BJ (cell line): ENCODE data around the gene ATRIP. TPM values are rescaled to one million over a fixed set of nuclear protein-coding genes. Genes with fewer than 3 reads are reported as not detected.

Source experiments
- CTCF ChIA-PET: fragments of 350-600 bp; formaldehyde crosslinking; extraction: SDS; loops from one replicate; lab custom pipeline; 2021; ENCODE audit warnings: antibody characterized with exemption, inconsistent platforms; lab: Yijun Ruan, JAX
- POLR2A ChIA-PET: fragments of 300-600 bp; sonication (Branson Sonifier 250); formaldehyde crosslinking; extraction: SDS; loops from one replicate; lab custom pipeline; 2021; ENCODE audit warnings: antibody characterized with exemption; lab: Charles Lee
- DNase-seq: peaks from one replicate; pipeline ENCODE4 v3.0.0-alpha.2; 2011; ENCODE audit warnings: low read depth
- H3K27me3 ChIP-seq: 2 replicates; pipeline ENCODE4 v1.6.0; 2011; ENCODE audit warnings: low read length; ENCODE audit not compliant: control insufficient read depth, insufficient read depth
- H3K36me3 ChIP-seq: 2 replicates; pipeline ENCODE4 v1.5.1; 2011; ENCODE audit warnings: low read length; ENCODE audit not compliant: control insufficient read depth, insufficient read depth
- H3K4me3 ChIP-seq: 2 replicates; pipeline ENCODE4 v1.5.1; 2011; ENCODE audit warnings: low read depth, mild to moderate bottlenecking, control low read depth, low read length
- polyA plus RNA-seq: library from polyadenylated mRNA; depleted of rRNA; stranded (reverse); fragments of >200 nt; gene quantifications from 2 replicates; pipeline ENCODE4 v1.2.3, GENCODE V29; 2011
- TF ChIP-seq, protein P1 (sequence below): IDR thresholded peaks from 2 replicates; pipeline ENCODE4 v1.5.1; 2011; ENCODE audit warnings: low read depth, mild to moderate bottlenecking, control low read depth, inconsistent platforms, low read length, moderate library complexity; ENCODE audit not compliant: insufficient read depth

ATRIP gene
- polyA plus RNA-seq, 1 experiment, result 7.9 TPM

DNA sequence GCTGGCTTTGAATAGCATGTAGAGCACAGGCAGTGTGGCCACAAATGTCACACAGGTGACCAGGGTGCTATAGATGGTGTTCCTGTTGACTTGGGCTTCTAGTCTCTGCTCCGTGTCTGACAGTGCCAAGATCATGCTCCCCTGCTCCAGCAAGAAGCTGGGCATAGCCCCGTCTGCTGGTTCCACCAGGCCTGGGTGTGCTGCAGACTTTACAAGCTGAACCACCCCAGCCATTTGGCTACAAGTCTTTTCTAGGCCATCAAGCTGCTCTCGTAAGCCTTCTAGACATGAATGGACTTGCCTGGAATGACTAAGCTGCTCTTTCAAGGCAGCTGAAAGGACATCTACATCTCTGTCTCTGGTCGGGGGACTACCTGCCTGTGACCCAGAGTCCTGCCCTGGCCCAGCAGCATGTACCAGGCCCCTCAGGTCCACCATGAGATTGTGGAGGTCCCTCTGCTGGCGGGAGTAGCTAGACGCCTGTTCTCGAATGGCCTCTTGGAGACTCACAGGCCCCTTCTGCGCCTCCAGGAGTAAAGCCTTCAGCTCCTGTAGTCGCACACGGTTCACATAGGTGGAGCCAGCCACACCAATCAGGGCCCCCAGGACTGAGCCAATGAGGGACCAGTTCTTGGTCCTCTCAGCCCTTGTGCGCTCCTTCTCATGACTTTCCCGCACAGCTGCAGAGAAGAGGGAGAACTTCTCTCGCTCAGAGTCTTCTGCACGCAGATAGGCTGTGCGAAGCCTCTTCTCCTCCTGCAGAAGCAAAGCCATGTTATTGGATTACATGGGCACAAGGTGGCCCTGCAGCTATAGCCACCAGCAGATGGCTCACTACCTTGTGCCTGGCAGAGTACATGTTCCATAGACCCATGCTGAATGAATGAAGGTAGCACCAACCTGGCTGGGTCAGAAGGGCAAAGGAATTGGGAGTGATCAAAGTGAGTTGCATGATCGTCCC, 13.8 kb upstream of the ATRIP start:
- no peak for DNase-seq
- H3K36me3 ChIP-seq, result 0 out of 2 replicates have a peak, but pooled peaks cover 2% of the 10 kb centered on the region
- H3K4me3 ChIP-seq, result no peak overlapping the region
- H3K27me3 ChIP-seq, result no peaks in the 10 kb centered on the region
- ChIA-PET CTCF (interaction anchor here (0.6 to 7.6 kb wide), 9 partner anchors 9 to 200 kb away, joined by 3 to 263 read pairs (median 4); partner anchors contain the start of gene ATRIP), POLR2A (no interaction called here)
- TF ChIP-seq, protein P1, sequence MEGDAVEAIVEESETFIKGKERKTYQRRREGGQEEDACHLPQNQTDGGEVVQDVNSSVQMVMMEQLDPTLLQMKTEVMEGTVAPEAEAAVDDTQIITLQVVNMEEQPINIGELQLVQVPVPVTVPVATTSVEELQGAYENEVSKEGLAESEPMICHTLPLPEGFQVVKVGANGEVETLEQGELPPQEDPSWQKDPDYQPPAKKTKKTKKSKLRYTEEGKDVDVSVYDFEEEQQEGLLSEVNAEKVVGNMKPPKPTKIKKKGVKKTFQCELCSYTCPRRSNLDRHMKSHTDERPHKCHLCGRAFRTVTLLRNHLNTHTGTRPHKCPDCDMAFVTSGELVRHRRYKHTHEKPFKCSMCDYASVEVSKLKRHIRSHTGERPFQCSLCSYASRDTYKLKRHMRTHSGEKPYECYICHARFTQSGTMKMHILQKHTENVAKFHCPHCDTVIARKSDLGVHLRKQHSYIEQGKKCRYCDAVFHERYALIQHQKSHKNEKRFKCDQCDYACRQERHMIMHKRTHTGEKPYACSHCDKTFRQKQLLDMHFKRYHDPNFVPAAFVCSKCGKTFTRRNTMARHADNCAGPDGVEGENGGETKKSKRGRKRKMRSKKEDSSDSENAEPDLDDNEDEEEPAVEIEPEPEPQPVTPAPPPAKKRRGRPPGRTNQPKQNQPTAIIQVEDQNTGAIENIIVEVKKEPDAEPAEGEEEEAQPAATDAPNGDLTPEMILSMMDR, result 0 out of 2 replicates have a peak, but pooled peaks have one; percentile 13

DNA sequence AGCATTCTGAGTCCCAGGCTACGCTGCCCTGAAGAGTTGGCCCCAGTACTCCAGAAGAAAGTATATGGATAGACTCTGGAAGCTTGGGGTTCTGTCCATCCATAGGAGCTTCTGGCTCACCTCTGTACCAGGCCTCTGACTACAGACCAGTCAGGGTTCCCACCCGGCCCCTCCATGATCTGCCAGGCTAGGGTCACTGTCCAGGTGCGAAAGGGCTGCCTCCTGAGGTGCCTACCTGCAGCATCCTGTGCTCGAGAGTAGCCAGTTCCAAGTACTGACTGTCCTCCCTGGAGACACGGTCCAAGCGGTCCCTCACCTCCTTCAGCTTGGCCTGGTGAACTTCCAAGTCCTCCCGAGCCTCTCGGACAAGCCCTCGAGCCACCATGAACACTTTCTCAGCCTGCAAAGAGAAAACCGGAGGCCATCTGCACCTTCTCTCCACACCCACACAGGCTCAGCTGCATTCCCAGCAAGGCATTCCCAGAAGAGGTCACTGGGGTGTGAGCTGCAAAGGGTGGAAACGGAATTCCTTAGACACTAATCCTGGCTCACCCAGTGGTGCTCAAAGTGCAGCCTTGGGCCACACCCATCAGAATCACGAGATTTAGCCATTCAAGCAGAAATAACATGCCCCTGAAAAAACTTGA, 12.9 kb upstream of the ATRIP start:
- CTCF ChIA-PET, result interaction anchor here (0.6 to 7.6 kb wide), 10 partner anchors 10 to 198 kb away, joined by 3 to 263 read pairs (median 7); partner anchors contain the start of gene ATRIP
- TF ChIP-seq, protein P1, result no peak
- POLR2A ChIA-PET, result no interaction called here
- Histone ChIP-seq H3K27me3 (no peaks in the 10 kb centered on the region), H3K36me3 (0 out of 2 replicates have a peak, but pooled peaks cover 2% of the 10 kb centered on the region), H3K4me3 (no peak overlapping the region)
- no peak for DNase-seq

DNA sequence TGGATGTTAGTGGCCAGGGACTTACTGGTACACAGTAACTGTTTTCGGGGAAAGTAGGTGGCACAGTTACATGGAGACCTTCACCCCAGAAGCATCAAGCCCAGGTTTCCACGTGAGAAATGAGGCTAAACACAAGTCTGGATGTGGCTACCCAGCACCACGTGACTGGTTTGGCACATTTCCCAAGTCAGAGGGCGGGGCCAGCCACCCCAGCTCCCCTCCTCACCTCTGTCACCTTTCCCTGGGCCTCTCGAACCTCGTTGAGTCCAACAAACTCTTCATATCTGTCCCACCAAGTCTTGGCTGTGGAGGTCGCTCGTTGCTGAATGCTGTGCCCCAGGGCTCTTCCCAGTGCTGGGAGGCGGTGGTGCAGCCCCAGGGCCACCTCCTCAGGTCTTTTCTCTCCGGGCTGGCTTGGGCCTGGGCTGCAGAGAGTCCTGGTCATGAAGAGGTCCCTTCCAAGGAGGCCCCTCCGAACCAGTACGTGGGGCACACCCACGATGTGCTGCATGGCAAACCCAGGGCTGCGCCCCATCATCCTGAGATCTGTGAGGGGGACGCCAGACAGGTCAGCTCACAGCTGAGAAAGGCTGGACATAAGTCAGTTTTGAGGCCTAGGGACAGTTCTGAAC, 11.8 kb upstream of the ATRIP start:
- 0 out of 2 replicates have a peak, but pooled peaks cover 2% of the 10 kb centered on the region for H3K36me3 ChIP-seq
- H3K27me3 ChIP-seq, result no peaks in the 10 kb centered on the region
- TF ChIP-seq, protein P1, result no peak
- POLR2A ChIA-PET, result no interaction called here
- H3K4me3 ChIP-seq, result no peak overlapping the region
- no peak for DNase-seq
- CTCF ChIA-PET, result interaction anchor here (1.6 to 7.6 kb wide), 9 partner anchors 10 to 246 kb away, joined by 6 to 263 read pairs (median 37); partner anchors contain the start of genes ATRIP and CDC25A

DNA sequence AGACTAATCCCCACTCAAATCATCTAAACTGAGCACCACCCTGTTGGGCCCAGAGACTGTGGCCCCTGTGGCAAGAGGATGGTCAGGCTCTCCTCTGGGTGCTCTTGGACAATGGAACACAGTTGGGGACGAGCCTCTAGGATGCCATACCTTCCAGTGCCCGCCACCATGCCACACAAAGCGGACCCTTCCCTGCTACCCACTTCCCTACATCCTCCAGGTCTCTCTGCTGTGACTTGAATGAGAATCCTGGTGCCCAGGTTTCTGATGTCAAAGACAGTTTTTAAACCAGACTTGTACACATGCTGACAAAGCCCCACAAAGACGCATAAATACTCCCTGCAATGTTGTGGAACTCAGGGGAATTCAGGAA, 11.3 kb upstream of the ATRIP start:
- Histone ChIP-seq H3K27me3 (no peaks in the 10 kb centered on the region), H3K36me3 (0 out of 2 replicates have a peak, but pooled peaks cover 2% of the 10 kb centered on the region), H3K4me3 (no peak overlapping the region)
- CTCF ChIA-PET, result interaction anchor here (0.7 to 7.6 kb wide), 36 partner anchors 10 to 246 kb away, joined by 3 to 263 read pairs (median 8); partner anchors contain the start of genes ATRIP, CAMP and CDC25A
- TF ChIP-seq, protein P1, result no peak
- POLR2A ChIA-PET, result no interaction called here
- DNase-seq, result no peak
